GM21528 (cell line): Measurements from ENCODE around the gene SNED1.

ENCODE experiments used
- ATAC-seq: cut with Tn5 transposase; IDR thresholded peaks from one replicate; pipeline ENCODE4 v1.9.1; 2021; ENCODE audit warnings: mild to moderate bottlenecking, moderate library complexity; ENCODE audit not compliant: unreplicated experiment, low FRiP score

The SNED1 gene

DNA sequence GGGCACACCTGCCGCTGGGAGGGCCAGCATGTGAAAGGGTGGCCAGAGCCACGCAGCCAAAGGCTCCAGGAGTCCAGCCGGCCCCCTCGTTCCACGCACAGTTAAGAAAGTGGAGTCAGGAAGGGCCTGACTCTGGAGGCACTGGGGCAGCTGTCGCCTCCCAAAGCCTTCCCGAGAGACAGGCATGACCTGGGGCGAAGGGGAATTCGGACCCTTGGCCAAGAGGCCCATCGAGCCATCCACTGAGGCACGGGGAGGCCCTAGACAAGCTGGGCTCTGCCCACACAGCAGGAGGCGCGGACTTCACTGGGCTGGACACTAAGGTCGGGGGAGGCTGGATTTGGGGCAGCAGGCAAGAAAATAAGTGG is 38.5 kb upstream of the SNED1 start:
- no peak for ATAC-seq

DNA sequence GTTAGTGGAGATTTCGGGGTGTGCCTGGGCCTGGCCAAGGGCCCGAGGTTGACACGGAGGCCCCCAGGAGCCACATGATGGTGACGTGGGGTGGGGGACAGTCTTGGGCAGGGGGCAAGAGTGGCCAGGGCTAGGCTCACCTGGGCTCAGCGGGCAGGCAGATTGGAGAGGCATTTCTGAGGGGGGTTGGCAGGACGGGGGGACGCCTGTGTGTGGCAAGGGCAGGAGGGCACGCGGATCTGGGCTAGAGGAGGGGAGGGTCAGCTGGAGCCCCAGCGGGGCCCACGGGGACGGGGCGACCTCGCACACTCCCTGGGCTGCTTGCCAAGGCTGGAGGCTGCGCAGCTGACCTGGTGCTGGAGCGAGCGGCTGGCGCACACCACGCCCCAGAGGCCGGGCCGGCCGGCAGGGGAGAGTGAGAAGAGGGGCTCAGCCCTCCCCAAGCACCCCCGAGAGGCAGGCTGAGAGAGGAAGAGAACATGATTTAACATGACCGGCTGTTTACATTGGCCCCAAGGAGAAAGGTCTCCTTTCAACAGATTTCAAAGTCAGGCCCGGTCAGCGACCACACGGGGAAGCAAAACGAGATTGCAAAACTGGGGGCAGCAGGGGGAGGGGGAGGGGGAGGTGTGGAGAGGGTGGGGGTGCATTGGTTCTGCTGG is 38.0 kb upstream of the SNED1 start:
- no peak for ATAC-seq

DNA sequence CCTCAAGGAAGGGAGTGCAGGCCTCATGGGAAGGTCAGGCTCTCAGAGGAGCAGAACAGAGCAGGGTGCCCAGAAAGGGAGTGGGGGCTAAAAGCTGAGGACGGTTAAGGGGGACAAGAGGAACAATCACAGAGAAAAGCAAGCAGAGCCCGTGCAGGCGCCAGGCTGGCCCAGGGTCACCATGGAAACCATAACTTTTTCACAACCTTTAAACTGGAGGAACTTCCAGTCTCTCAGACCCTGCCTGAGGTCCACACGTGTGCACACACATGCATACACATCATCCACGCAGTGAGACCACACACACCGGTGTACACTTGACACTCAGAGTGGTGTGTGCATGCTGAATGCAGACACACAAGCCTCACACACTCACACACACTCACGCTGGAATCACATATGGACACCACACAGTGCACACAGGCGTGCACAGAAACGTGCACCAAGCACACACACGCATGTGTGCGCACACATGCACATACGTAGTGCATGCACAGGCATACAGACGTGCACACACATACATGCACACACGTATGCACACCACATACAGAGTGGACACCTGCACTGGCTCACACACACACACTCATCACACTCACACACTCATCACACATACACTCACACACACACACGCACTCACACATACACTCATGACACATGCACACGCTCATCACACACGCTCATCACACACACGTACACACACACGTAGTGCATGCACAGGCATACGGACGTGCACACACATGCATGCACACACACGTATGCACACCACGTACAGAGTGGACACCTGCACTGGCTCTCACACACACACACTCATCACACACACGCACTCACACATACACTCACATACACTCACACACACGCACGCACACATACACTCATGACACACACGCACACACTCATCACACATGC is 37.2 kb upstream of the SNED1 start:
- no peak for ATAC-seq

DNA sequence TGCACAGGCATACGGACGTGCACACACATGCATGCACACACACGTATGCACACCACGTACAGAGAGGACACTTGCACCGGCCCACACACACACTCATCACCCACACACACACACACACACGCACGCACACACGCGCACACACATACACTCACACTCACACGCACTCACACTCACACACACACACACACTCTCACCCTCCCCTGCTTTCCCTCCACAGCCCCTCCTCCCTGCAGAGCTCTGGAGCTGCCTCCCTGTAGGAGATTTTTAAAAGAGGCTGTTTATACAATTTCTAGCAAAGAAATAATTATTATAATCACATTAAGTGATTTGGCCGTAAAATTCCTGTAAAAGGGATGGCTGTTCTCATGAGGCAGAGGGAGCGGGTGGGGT is 36.5 kb upstream of the SNED1 start:
- ATAC-seq = no peak

DNA sequence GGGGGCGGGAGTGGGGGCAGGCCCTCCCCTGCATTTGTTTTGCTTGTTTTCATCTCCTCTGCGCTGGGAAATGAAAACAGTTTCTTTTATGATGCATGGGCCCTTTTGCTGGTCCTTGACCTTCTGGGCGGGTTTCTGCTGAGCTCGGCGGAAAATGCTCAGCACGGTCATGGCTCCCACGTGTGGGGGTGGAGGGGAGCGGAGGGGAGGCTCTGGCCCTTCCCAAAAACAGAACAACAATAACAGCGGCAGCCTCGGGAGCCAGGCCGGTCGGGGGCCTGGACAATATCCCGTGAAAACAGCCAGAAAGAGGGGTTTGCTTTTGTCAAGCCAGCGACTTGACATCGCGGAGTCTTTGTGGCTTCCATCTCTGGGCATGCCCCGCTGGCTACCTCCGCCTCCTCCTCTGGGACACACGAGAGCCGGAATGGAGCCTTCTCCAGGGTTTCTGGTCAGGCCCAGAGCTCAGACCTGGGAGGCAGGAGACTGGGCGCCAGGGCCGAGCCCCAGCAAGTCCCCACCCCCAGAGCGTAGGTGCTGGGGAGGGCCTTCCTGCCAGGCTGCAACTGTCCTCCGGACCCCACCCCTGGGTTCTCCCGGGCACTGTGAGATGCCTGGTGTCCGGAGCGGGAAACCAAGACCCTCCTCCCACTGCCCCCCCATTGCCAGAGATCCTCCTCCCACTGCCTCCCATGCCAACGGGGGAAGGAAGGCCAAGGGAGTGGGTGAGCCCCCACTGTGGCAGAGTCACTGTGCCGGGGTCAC is 35.9 kb upstream of the SNED1 start:
- ATAC-seq = no peak

DNA sequence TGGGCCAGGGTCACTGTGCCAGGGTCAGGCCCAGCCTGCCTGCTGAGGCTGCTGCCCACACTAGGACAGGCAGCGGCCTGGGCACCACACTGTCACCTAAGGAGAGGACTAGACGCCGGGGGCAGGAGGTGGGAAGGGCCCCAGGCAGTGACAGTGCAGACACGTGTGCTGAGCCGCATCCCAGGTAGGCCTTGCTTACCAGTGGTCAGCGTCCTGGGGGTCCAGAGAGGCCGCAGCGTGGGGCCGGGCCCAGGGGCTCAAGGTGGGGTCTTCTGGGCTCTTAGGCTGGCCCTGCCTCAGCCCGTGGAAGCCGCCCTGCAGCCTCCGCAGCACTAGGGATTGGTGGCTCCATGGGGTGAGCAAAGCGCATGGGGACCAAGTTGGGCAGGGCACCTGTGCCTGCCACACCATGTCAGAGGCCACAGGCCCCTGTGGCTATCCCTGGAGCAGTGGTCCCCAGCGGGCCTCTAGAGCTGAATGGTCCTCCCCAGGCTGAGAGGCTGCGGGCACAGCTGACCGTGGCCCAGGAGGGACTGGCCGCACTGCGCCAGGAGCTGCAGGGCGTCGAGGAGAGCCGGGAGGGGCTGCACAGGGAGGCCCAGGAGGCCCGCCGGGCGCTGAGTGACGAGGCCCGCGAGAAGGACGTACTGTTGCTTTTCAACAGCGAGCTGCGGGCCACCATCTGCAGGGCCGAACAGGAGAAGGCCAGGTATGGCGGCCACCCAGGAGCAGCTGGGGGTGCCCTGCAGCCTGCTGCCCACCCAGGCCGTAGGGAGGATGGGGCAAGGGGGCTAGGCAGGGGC is 35.2 kb upstream of the SNED1 start:
- no peak for ATAC-seq

DNA sequence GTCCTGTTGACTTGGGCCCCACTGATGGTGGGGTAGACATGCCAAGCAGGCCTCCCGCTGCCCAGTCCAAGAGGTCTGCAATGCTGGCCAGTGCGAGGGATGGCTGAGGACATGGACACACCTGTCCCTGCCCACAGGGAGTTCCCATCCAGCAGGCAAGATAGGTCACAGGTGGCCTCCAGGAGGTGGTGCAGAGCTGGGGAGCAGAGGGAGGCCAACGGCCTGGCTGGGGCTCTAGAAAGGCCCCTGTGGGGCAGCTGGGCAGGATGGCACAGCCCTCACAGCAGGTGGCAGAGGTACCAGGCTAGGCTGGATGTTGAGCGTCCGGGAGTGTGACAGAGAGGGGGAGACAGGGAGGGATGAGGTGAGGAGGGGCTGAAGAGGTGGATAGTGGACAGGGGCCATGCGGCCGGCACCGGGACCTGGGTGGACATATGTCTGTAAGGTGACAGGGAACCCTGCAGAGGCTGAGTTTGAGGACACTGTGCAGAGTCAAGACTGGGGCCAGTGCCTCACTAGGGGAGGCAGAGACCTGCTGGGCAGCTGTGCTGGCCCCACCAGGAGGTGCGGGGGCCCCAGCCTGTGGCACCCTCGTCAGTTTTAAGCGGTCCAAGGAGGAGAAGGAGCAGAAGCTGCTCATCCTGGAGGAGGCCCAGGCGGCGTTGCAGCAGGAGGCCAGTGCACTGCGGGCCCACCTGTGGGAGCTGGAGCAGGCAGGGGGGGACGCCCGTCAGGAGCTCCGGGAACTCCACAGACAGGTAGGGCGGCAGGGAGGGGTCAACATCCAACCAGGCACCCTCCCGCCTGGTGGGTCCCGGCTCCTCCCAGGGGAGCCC is 34.3 kb upstream of the SNED1 start:
- ATAC-seq = no peak

DNA sequence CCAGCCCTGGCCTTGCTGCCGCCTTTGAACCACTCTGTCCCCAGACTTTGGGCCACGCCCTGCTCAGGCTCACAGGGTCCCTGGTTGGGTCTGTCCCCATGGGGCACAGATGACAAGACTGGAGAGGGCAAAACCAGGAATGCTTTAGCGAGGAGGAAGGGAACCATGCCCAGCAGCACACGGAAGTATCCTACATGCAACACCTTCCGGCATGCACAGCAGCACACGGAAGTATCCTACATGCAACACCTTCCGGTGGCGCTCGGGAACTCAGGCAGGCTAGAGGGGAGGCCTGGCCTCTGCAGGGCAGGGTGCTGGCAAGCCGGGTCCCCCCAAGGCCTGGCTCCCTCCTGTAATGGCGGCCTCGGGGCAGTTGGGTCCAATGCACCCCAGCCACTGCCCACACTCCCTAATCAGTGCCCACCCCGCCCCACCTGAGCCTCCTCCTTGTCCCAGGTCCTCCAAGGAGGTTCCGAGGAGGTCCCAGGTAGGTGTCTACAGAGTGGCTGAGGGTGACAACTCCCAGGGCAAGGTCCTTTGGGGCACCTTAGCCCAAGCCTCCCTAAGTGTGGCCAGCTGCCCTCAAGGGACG is 33.6 kb upstream of the SNED1 start:
- no peak for ATAC-seq

DNA sequence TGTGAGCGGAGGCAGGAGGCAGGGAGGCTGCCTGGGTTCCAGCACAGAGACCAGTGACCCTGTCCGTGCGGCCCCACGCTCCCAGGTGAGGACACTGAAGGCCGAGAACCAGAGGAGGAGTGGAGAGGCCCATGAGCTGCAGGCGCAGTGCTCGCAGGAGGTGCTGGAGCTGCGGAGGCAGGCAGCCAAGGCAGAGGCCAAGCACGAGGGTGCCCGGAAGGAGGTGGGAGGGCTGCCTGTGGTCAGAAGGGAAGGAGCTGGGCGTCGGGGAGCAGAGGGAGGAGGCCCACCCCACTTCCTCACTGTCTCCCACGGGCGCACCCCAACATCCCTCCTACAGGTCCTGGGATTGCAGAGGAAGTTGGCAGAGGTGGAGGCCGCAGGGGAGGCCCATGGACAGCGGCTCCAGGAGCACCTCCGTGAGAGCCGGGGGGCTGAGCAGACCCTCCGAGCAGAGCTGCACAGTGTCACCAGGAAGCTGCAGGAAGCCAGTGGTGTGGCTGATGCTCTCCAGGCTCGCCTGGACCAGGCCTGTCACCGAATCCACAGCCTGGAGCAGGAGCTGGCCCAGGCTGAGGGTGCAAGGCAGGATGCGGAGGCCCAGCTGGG is 33.0 kb upstream of the SNED1 start:
- ATAC-seq = no peak

DNA sequence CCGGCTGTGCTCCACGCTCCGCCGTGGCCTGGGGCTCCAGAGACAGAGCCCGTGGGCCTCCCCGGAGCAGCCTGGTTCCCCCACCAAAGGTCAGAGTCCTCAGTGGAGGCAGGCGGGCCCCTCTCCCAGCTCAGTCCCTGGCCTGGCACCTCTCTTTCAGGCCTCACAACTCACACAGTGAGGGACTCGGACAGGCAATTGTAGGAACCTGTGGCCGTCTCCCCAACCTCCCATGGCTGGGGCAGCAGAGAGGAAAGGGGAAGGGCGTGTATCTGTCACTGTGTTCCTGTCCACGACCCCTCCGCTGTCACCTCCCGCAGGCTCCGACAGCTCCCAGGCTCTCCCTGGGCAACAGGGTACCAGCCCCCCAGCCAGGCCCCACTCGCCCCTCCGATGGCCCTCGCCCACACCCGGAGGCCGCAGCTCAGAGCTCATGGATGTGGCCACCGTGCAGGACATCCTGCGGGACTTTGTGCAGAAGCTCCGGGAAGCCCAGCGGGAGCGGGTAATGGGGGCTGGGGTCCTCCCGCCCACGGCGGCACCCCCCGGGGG is 32.4 kb upstream of the SNED1 start:
- ATAC-seq = no peak

DNA sequence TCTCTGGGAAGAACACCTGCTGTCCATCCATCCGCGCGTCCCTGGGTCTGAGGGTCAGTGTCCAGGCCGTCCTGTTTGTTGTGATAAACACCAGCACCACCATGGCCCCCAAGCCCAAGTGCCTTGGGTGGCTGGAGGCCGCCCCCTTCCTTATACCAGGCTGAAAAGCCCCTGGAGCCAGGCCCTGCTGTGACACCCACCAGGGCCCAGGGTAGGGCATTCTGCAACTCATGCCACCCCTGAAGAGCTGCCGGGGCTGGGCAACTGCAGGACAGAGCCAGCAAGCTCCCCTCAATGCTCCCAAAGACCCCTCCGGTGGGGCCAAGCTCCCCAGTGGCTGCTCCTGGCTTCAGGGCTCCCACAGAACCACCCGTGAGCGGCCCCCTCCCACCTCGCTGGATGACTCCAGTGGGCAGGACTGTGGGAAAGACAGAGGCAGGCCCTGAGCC is 31.9 kb upstream of the SNED1 start:
- ATAC-seq = no peak

DNA sequence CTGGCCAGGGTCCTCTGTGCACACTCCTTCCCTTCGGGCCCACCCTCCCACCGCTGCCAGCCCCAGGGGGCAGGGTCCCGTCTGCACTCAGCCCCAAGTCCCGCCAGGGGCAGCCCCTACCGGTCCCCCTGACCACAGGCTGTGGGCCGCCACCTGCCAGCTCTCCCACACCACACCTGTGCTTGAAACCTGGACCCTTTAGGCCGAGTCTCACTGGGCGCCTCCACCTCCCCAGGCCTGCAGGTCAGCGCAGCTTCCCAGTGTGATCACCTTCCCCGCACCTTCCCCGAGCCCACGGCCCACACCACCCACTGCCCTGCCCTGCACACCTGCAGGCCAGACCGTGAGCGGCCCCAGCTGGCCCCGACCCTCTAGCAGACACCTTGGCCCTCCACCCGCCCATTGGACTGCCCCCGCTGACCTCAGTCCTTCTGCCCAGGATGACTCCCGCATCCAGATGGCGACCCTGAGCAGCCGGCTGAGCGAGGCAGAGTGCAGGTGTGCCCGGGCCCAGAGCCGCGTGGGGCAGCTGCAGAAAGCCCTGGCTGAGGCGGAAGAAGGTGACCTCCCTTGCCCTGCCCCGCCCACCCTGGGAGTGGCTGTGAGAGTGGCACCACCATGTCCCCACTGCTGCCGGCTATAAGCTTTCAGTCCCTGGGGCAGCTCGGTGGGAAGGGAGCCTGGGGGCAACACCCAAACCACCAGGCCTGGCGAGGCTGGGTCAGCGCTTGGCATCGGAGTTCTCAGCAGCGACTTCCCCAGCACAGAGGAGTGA is 31.3 kb upstream of the SNED1 start:
- ATAC-seq = no peak

DNA sequence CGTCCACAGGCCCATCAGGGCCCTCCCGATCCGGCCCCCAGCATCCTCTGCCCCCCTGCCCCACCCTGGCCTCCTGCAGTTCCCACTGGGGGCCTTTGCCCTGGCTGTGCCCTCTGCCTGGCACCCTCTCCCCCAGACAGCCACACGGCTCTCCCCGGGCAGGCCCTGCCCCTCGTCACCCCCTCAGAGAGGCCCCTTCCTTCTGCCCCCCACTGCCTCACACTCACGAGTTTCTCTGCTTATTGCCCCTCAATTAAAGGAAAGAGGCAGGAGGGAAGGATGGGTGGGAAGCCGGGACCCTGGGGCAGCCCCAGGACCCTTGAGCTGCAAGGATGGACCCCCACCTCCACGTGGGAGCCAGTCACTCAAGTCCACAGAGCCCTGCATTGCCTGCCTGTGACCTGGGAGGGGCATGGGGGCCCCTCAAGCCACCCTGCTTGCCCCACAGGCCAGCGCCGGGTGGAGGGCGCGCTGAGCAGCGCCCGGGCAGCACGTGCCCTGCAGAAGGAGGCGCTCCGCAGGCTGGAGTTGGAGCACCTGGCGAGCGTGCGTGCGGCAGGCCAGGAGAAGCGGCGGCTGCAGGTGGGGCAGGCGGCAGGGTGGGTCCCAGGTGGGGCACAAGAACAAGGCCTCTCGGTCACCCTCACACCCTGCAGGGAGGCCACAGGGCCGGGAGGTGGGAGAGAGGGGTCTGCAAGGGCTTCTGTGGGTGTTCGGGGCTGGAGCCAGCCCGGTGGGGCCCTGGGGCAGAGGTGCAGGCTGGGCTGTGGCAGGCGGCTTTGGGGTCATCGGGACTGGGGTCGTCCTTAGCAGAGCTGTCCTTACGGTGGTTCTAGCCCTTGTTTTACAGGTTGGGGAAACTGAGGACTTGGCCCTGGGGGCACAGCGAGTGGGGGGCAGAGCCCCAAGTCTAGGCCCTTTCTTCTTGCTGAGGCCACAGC is 30.5 kb upstream of the SNED1 start:
- ATAC-seq = no peak

DNA sequence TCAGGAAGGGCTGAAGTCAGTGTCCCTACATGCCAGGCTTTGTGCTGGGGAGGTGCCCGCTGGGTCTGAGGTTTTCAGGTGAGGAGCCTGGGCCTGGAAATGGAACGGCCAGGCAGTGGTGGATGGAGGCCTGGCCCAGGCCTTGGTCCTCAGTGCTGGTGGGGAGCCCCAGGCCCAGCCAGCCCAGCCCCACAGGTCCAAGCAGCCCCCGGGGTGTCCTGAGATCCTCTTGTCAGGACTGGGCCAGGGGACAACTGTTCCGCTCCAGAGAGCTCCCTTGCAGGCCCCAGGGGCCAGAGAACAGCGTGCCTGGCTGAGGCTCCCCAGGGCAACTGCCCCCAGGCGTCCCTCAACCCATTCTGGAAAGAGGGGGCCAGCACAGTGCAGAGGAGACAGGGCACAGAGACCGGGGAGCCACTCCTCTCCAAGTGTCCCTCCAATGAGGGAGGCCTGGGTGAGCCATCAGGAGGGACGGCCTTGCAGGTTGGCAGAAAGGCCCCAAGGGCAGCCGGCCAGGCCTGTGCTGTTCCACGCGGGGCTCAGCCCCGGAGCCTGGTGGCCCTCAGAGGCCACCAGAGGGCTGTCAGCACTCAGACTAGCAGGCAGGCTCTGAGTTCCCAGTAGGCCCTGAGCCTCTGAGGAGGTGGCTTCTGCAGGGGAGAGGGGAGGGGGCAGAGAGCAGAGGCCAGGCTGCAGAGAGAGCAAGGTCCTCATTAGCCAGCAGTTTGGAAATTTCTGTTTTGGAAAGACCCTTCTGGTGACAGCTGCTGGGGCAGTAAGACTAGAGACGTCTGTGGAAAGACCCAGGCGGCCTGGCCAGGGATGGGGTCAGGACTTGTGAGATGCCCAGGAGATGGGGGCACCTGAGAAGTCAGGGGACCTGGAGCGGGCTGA is 29.4 kb upstream of the SNED1 start:
- no peak for ATAC-seq

DNA sequence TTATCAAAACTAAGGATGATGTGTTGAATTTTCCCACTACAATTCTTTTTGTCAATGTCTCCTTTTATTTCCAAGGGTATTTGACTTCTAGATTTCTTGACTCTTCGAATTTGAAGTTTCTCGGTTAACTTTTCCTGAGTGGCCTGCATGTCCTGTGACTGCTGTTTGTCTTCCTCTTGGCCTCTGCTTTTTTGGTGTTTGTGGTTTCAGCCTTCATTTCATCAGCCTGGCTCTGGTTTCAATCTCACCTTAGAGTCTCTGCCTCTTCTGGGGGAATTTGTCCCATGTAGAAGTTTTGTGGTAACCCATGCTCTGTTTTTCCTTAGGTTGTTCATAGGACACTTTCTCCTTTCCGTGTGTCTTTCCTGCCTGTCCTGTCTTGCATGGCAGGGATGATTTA is 28.3 kb upstream of the SNED1 start:
- no peak for ATAC-seq

DNA sequence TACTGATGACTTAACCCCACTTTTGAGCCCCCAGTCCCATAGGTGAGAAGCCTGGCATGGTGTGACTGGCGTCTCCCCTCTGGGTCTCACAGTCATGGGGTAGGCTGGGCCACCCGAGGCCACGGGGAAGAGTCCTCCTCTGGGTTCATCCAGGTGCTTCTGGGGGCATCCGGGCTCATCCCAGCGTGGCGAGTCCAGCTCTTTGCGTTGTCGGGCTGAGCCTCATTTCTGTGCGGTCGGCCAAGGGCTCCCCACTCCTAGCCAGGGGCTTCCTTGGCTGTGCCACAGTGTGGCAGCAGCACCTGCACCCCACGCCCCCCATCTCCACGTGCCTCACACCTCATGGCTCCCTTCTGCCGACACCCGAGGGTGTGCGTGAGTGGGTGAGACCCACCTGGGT is 27.6 kb upstream of the SNED1 start:
- ATAC-seq = no peak
